H9 (cell line): ENCODE results near the gene SOX15. TPM values are rescaled to one million over a fixed set of nuclear protein-coding genes. Genes with fewer than 3 reads are reported as not detected.

Source experiments
- DNase-seq: peaks from one replicate; pipeline ENCODE4 v3.0.0-alpha.2; 2017
- H2AFZ ChIP-seq: one replicate; pipeline ENCODE4 v1.6.1; 2013; ENCODE audit warnings: mild to moderate bottlenecking, low read length, control low read depth, moderate library complexity
- H2AK5ac ChIP-seq: 2 replicates; pipeline ENCODE4 v1.6.1; 2013; ENCODE audit warnings: low read length, control low read depth, mixed read lengths; ENCODE audit not compliant: insufficient read length
- H2BK120ac ChIP-seq: one replicate; pipeline ENCODE4 v1.6.1; 2013; ENCODE audit warnings: low read depth, mild to moderate bottlenecking, low read length, control low read depth, inconsistent platforms; ENCODE audit not compliant: poor library complexity, severe bottlenecking
- H2BK12ac ChIP-seq: 2 replicates; pipeline ENCODE4 v1.6.1; 2013; ENCODE audit warnings: low read length, control low read depth, mixed read lengths, low read depth; ENCODE audit not compliant: insufficient read length
- H2BK15ac ChIP-seq: 2 replicates; pipeline ENCODE4 v1.6.1; 2013; ENCODE audit warnings: low read depth, low read length, control low read depth
- H2BK20ac ChIP-seq: one replicate; pipeline ENCODE4 v1.6.1; 2013; ENCODE audit warnings: low read depth, mild to moderate bottlenecking, low read length, control low read depth, inconsistent platforms; ENCODE audit not compliant: poor library complexity, severe bottlenecking
- H2BK5ac ChIP-seq: 2 replicates; pipeline ENCODE4 v1.6.1; 2013; ENCODE audit warnings: low read length, control low read depth, mixed read lengths; ENCODE audit not compliant: insufficient read length
- H3K14ac ChIP-seq: 2 replicates; pipeline ENCODE4 v1.6.1; 2013; ENCODE audit warnings: low read length, control low read depth; ENCODE audit not compliant: insufficient read depth
- H3K18ac ChIP-seq: 2 replicates; pipeline ENCODE4 v1.6.1; 2013; ENCODE audit warnings: low read depth, mild to moderate bottlenecking, mixed read lengths, low read length, control low read depth; ENCODE audit not compliant: insufficient read length
- H3K23ac ChIP-seq: 2 replicates; pipeline ENCODE4 v1.6.1; 2013; ENCODE audit warnings: low read length, control low read depth, mixed read lengths, low read depth; ENCODE audit not compliant: insufficient read length
- H3K23me2 ChIP-seq: 2 replicates; pipeline ENCODE4 v1.6.1; 2013; ENCODE audit warnings: low read depth, mild to moderate bottlenecking, mixed read lengths, low read length, control low read depth; ENCODE audit not compliant: insufficient read length, poor library complexity, severe bottlenecking
- H3K27ac ChIP-seq: 2 replicates; pipeline ENCODE4 v1.5.1; 2013; ENCODE audit warnings: low read length, control low read depth, mixed read lengths, low read depth; ENCODE audit not compliant: insufficient read length
- H3K27me3 ChIP-seq: 2 replicates; pipeline ENCODE4 v1.6.1; 2013; ENCODE audit warnings: low read length, control low read depth, inconsistent platforms; ENCODE audit not compliant: insufficient read depth
- H3K4ac ChIP-seq: 2 replicates; pipeline ENCODE4 v1.6.1; 2013; ENCODE audit warnings: low read depth, mild to moderate bottlenecking, control low read depth, inconsistent platforms, low read length, moderate library complexity
- H3K4me1 ChIP-seq: 2 replicates; pipeline ENCODE4 v1.6.1; 2013; ENCODE audit warnings: low read length, control low read depth, inconsistent platforms; ENCODE audit not compliant: insufficient read depth
- H3K4me2 ChIP-seq: 2 replicates; pipeline ENCODE4 v1.6.1; 2013; ENCODE audit warnings: low read length, control low read depth, mixed read lengths; ENCODE audit not compliant: insufficient read length, insufficient read depth
- H3K56ac ChIP-seq: 2 replicates; pipeline ENCODE4 v1.6.1; 2013; ENCODE audit warnings: low read depth, mild to moderate bottlenecking, mixed read lengths, low read length, control low read depth; ENCODE audit not compliant: insufficient read length
- H3K79me1 ChIP-seq: 2 replicates; pipeline ENCODE4 v1.6.1; 2013; ENCODE audit warnings: low read depth, mild to moderate bottlenecking, moderate library complexity, low read length, control low read depth, inconsistent platforms; ENCODE audit not compliant: insufficient read depth, poor library complexity, severe bottlenecking
- H3K79me2 ChIP-seq: 2 replicates; pipeline ENCODE4 v1.6.1; 2013; ENCODE audit warnings: low read length, control low read depth, inconsistent platforms; ENCODE audit not compliant: insufficient read depth
- H3K9ac ChIP-seq: 2 replicates; pipeline ENCODE4 v1.6.1; 2013; ENCODE audit warnings: low read length, control low read depth, mixed read lengths; ENCODE audit not compliant: insufficient read length; ENCODE audit errors: extremely low read depth
- H3K9me3 ChIP-seq: one replicate; pipeline ENCODE4 v1.6.1; 2013; ENCODE audit warnings: low read depth, low read length, inconsistent platforms; ENCODE audit not compliant: control insufficient read depth
- H3T11ph ChIP-seq: one replicate; pipeline ENCODE4 v1.6.1; 2013; ENCODE audit warnings: mild to moderate bottlenecking, low read length, control low read depth, inconsistent platforms
- H4K20me1 ChIP-seq: one replicate; pipeline ENCODE4 v1.6.1; 2013; ENCODE audit not compliant: control insufficient read depth, insufficient read length, insufficient read depth
- H4K5ac ChIP-seq: 2 replicates; pipeline ENCODE4 v1.6.1; 2013; ENCODE audit warnings: low read depth, mild to moderate bottlenecking, mixed read lengths, low read length, control low read depth; ENCODE audit not compliant: insufficient read length
- H4K8ac ChIP-seq: replicated peaks from 2 replicates; pipeline ENCODE4 v1.6.1; 2013; ENCODE audit warnings: low read length, control low read depth, mixed read lengths, low read depth; ENCODE audit not compliant: insufficient read length
- H4K91ac ChIP-seq: 2 replicates; pipeline ENCODE4 v1.6.1; 2013; ENCODE audit warnings: low read depth, mild to moderate bottlenecking, moderate library complexity, mixed read lengths, low read length, control low read depth; ENCODE audit not compliant: insufficient read length
- H3K27ac Mint-ChIP-seq, 3 experiments: 2 replicates in 2 of 3; 3 replicates in 1 of 3; pipeline ENCODE4 v1.8.0; 2020 to 2021; ENCODE audit warnings: mixed read lengths in 3 of 3, mild to moderate bottlenecking in 1 of 3, moderate library complexity in 1 of 3
- H3K27me3 Mint-ChIP-seq: 2 replicates; pipeline ENCODE4 v1.8.0; 2021; ENCODE audit warnings: low read depth, mild to moderate bottlenecking, moderate library complexity, mixed read lengths
- H3K36me3 Mint-ChIP-seq, 3 experiments: 2 replicates in 2 of 3; 3 replicates in 1 of 3; pipeline ENCODE4 v1.8.0; 2020 to 2021; ENCODE audit warnings: low read depth in 3 of 3, mixed read lengths in 3 of 3; ENCODE audit not compliant: insufficient read depth in 1 of 3
- H3K4me1 Mint-ChIP-seq, 2 experiments: 2 replicates each; pipeline ENCODE4 v1.8.0; 2020; ENCODE audit warnings: mixed read lengths in 2 of 2
- H3K4me3 Mint-ChIP-seq, 2 experiments: 2 replicates in 1 of 2; 3 replicates in 1 of 2; pipeline ENCODE4 v1.8.0; 2020 to 2021; ENCODE audit warnings: mild to moderate bottlenecking in 2 of 2, mixed read lengths in 2 of 2, moderate library complexity in 1 of 2
- H3K9me3 Mint-ChIP-seq, 2 experiments: 2 replicates in 1 of 2; 3 replicates in 1 of 2; pipeline ENCODE4 v1.8.0; 2020; ENCODE audit warnings: mild to moderate bottlenecking in 2 of 2, mixed read lengths in 2 of 2, moderate library complexity in 1 of 2
- CTCF ChIP-seq: fragments of 200-600 bp; sonication (generic); conservative IDR thresholded peaks from 3 replicates; pipeline ENCODE4 v1.8.0; 2021; ENCODE audit warnings: antibody characterized with exemption, mild to moderate bottlenecking
- WGBS: extraction: QIAGEN DNeasy Blood & Tissue Kit; methylation state at CpG from one replicate; pipeline ENCODE4 v1.1.7; 2013; ENCODE audit warnings: missing lambda C conversion rate, low lambda C conversion rate, mixed read lengths; ENCODE audit not compliant: insufficient read length; ENCODE audit errors: extremely low coverage; 5-methylcytosine and 5-hydroxymethylcytosine counted together
- total RNA-seq: library from RNA; stranded (reverse); gene quantifications from 2 replicates; pipeline ENCODE4 v1.2.1, GENCODE V29; 2021

The SOX15 gene
- total RNA-seq, 1 experiment from 2014 or later = 7.7 TPM

- no CpG with 5 or more reads among the region's 12 CpGs for WGBS
These were observed 33.3 kb downstream of the SOX15 start for GRCh38 chr17:7556627-7557026.

More at GRCh38 chr17:7556627-7557026, 33.3 kb downstream of the SOX15 start:
- peaks cover 5% of the 10 kb centered on the region; the same call in 1 of the 2 replicates for H3K27me3 Mint-ChIP-seq
- H3K14ac ChIP-seq = no peak overlapping the region
- H3K4me1 ChIP-seq = 0 out of 2 replicates have a peak, but pooled peaks cover 2% of the 10 kb centered on the region
- no peak overlapping the region for H3K27ac ChIP-seq
- no peak overlapping the region for H3K9ac ChIP-seq
- no peak overlapping the region for H2AK5ac ChIP-seq
- no peaks in the 10 kb centered on the region for H4K20me1 ChIP-seq
- H3T11ph ChIP-seq = no peak overlapping the region
- H2BK12ac ChIP-seq = no peak overlapping the region
- no peaks in the 10 kb centered on the region for H3K9me3 ChIP-seq
- H3K18ac ChIP-seq = no peak overlapping the region
- H3K23me2 ChIP-seq = peaks cover 6% of the 10 kb centered on the region
- no peak overlapping the region for H3K4ac ChIP-seq
- no peak overlapping the region for H2BK120ac ChIP-seq
- H4K91ac ChIP-seq = no peak overlapping the region
- H3K79me2 ChIP-seq = no peaks in the 10 kb centered on the region
- H3K27ac Mint-ChIP-seq = no peak overlapping the region
- H2BK5ac ChIP-seq = no peak overlapping the region
- no peak overlapping the region for H3K23ac ChIP-seq
- no peak overlapping the region for H4K8ac ChIP-seq
- no peak overlapping the region for H4K5ac ChIP-seq
- no peaks in the 10 kb centered on the region for H3K79me1 ChIP-seq
- H3K56ac ChIP-seq = no peak overlapping the region
- no peak for TF ChIP-seq CTCF
- H3K4me1 Mint-ChIP-seq = peaks cover 37 to 54% of the 10 kb centered on the region in 2 experiments
- DNase-seq = no peak
- no peaks in the 10 kb centered on the region for H3K9me3 Mint-ChIP-seq
- no peaks in the 10 kb centered on the region for H3K36me3 Mint-ChIP-seq
- H2BK20ac ChIP-seq = no peak overlapping the region
- H2BK15ac ChIP-seq = no peak overlapping the region
- no peaks in the 10 kb centered on the region for H3K27me3 ChIP-seq
- H3K4me3 Mint-ChIP-seq = no peak overlapping the region
- H3K4me2 ChIP-seq = no peak overlapping the region
- no peak overlapping the region for H2AFZ ChIP-seq
